SK-N-SH (cell line): ENCODE measurements around the gene BARHL2. TPM values are rescaled to one million over a fixed set of nuclear protein-coding genes. Genes with fewer than 3 reads are reported as not detected.

Source experiments
- CTCF ChIA-PET: fragments of 300-600, 350-600 bp; formaldehyde crosslinking; extraction: SDS; loops from one replicate; lab custom pipeline; 2021; lab: Yijun Ruan, JAX
- POLR2A ChIA-PET: fragments of 350-600 bp; sonication (Branson Sonifier 250); formaldehyde crosslinking; extraction: SDS; loops from one replicate; lab custom pipeline; 2020; ENCODE audit warnings: antibody characterized with exemption, inconsistent platforms; lab: Yijun Ruan, JAX
- DNase-seq: peaks from one replicate; pipeline ENCODE4 v3.0.0; 2012
- H2AFZ ChIP-seq: fragments of 200-600 bp; sonication (generic); 2 replicates; pipeline ENCODE4 v1.8.1; 2016; ENCODE audit warnings: antibody characterized with exemption, mild to moderate bottlenecking, low read depth
- H3F3A ChIP-seq: fragments of 200-600 bp; sonication (generic); replicated peaks from 2 replicates; pipeline ENCODE3; 2016; ENCODE audit warnings: antibody characterized with exemption, mild to moderate bottlenecking; ENCODE audit not compliant: insufficient read depth
- H3K27ac ChIP-seq, 2 experiments: fragments of 200-500 bp in 1 of 2; fragments of 200-600 bp in 1 of 2; sonication (Bioruptor generic) in 1 of 2; sonication (generic), shearing (Covaris generic) in 1 of 2; 2 replicates each; pipeline versions ENCODE4 v1.5.1 to v1.6.1; 2014 to 2016; ENCODE audit warnings: low read depth in 2 of 2, inconsistent platforms in 1 of 2, low read length in 1 of 2, mild to moderate bottlenecking in 1 of 2, mixed read lengths in 1 of 2
- H3K27me3 ChIP-seq: fragments of 200-600 bp; sonication (generic), shearing (Covaris generic); 2 replicates; pipeline ENCODE4 v1.6.1; 2016; ENCODE audit warnings: mixed run types; ENCODE audit not compliant: insufficient read depth
- H3K36me3 ChIP-seq, 2 experiments: fragments of 200-500 bp in 1 of 2; fragments of 200-600 bp in 1 of 2; sonication (Bioruptor generic) in 1 of 2; sonication (generic) in 1 of 2; replicated peaks in 1 of 2; 2 replicates each; pipeline versions ENCODE3 to v1.5.1; 2014 to 2016; ENCODE audit warnings: low read length in 1 of 2, mild to moderate bottlenecking in 1 of 2; ENCODE audit not compliant: insufficient read depth in 2 of 2, control insufficient read depth in 1 of 2
- H3K4me1 ChIP-seq, 2 experiments: fragments of 200-500 bp in 1 of 2; fragments of 200-600 bp in 1 of 2; sonication (Bioruptor generic) in 1 of 2; sonication (generic), shearing (Covaris generic) in 1 of 2; 2 replicates each; pipeline versions ENCODE4 v1.5.1 to v1.6.1; 2014 to 2016; ENCODE audit warnings: low read depth in 1 of 2, low read length in 1 of 2, mixed run types in 1 of 2; ENCODE audit not compliant: insufficient read depth in 2 of 2, control insufficient read depth in 1 of 2
- H3K4me2 ChIP-seq: fragments of 200-600 bp; sonication (generic), shearing (Covaris generic); 2 replicates; pipeline ENCODE4 v1.6.1; 2017; ENCODE audit warnings: mixed run types
- H3K4me3 ChIP-seq, 2 experiments: fragments of 200-500 bp in 1 of 2; fragments of 200-600 bp in 1 of 2; sonication (Bioruptor generic) in 1 of 2; sonication (generic), shearing (Covaris generic) in 1 of 2; 2 replicates each; pipeline versions ENCODE4 v1.5.1 to v1.8.1; 2014 to 2016; ENCODE audit warnings: low read depth in 2 of 2, inconsistent platforms in 1 of 2, low read length in 1 of 2, mild to moderate bottlenecking in 1 of 2, mixed read lengths in 1 of 2, moderate library complexity in 1 of 2
- H3K79me2 ChIP-seq: fragments of 200-600 bp; sonication (generic); 2 replicates; pipeline ENCODE4 v1.8.1; 2017; ENCODE audit warnings: mild to moderate bottlenecking; ENCODE audit not compliant: insufficient read depth
- H3K9ac ChIP-seq: fragments of 200-600 bp; sonication (generic); 2 replicates; pipeline ENCODE4 v1.6.1; 2017; ENCODE audit warnings: mixed run types
- H3K9me2 ChIP-seq: fragments of 200-600 bp; sonication (generic); 2 replicates; pipeline ENCODE4 v1.6.1; 2017; ENCODE audit warnings: mixed run types
- H3K9me3 ChIP-seq: fragments of 200-600 bp; sonication (generic); 2 replicates; pipeline ENCODE4 v1.6.1; 2017; ENCODE audit warnings: mixed run types, mild to moderate bottlenecking, moderate library complexity
- H4K20me1 ChIP-seq: fragments of 200-600 bp; sonication (generic); 2 replicates; pipeline ENCODE4 v1.6.1; 2017; ENCODE audit warnings: mild to moderate bottlenecking, mixed run types; ENCODE audit not compliant: insufficient read depth
- CHD2 ChIP-seq: fragments of 150-350 bp; IDR thresholded peaks from 2 replicates; pipeline ENCODE4 v1.6.1; 2018; ENCODE audit warnings: low read length; ENCODE audit not compliant: partially characterized antibody
- ELF1 ChIP-seq: IDR thresholded peaks from 2 replicates; pipeline ENCODE4 v1.4.0; 2012
- EP300 ChIP-seq, 2 experiments: IDR thresholded peaks; 2 replicates each; pipeline versions ENCODE4 v1.4.0 to v1.6.1; 2012; ENCODE audit warnings: borderline replicate concordance in 1 of 2, low read depth in 1 of 2, low read length in 1 of 2
- FOXJ3 ChIP-seq: sonication (generic); formaldehyde crosslinking; IDR thresholded peaks from 2 replicates; pipeline ENCODE4 v1.5.1; 2020; ENCODE audit warnings: mild to moderate bottlenecking, missing genetic modification reagents
- FOXM1 ChIP-seq: IDR thresholded peaks from 2 replicates; pipeline ENCODE4 v1.4.0; 2012; ENCODE audit warnings: low read depth, mild to moderate bottlenecking
- GABPA ChIP-seq: IDR thresholded peaks from 2 replicates; pipeline ENCODE4 v1.4.0; 2012; ENCODE audit warnings: low read depth, mild to moderate bottlenecking
- GATA2 ChIP-seq: sonication (generic); formaldehyde crosslinking; IDR thresholded peaks from 2 replicates; pipeline ENCODE4 v1.5.0; 2020; ENCODE audit warnings: mild to moderate bottlenecking, missing genetic modification reagents
- MXI1 ChIP-seq: IDR thresholded peaks from 2 replicates; pipeline ENCODE4 v1.6.1; 2012; ENCODE audit warnings: mild to moderate bottlenecking, low read depth, low read length, improper control_type of control experiment
- NRF1 ChIP-seq: IDR thresholded peaks from 2 replicates; pipeline ENCODE4 v1.6.1; 2012; ENCODE audit warnings: low read depth, mild to moderate bottlenecking, low read length
- RAD21 ChIP-seq: IDR thresholded peaks from 2 replicates; pipeline ENCODE4 v1.6.1; 2012; ENCODE audit warnings: mild to moderate bottlenecking, low read length
- RCOR1 ChIP-seq: fragments of 150-350 bp; IDR thresholded peaks from 2 replicates; pipeline ENCODE4 v1.6.1; 2017; ENCODE audit warnings: antibody characterized with exemption, low read length
- RFX5 ChIP-seq: IDR thresholded peaks from 2 replicates; pipeline ENCODE4 v1.6.1; 2012; ENCODE audit warnings: mild to moderate bottlenecking, improper control_type of control experiment, low read length
- SIN3A ChIP-seq: IDR thresholded peaks from 2 replicates; pipeline ENCODE4 v1.6.1; 2012; ENCODE audit warnings: low read depth, mild to moderate bottlenecking, low read length, moderate library complexity, borderline replicate concordance
- SMC3 ChIP-seq: IDR thresholded peaks from 2 replicates; pipeline ENCODE4 v1.6.1; 2012; ENCODE audit warnings: low read depth, low read length, improper control_type of control experiment
- TAF1 ChIP-seq: IDR thresholded peaks from 2 replicates; pipeline ENCODE4 v1.6.1; 2012; ENCODE audit warnings: low read depth, mild to moderate bottlenecking, low read length, moderate library complexity, borderline replicate concordance
- TCF12 ChIP-seq: IDR thresholded peaks from 2 replicates; pipeline ENCODE4 v1.4.0; 2012
- WGBS: methylation state at CpG from one replicate; pipeline ENCODE4 v1.1.6; 2017; ENCODE audit warnings: low lambda C conversion rate; 5-methylcytosine and 5-hydroxymethylcytosine counted together
- polyA plus RNA-seq, 3 experiments: library from polyadenylated mRNA; depleted of rRNA; stranded (reverse); fragments of >200 nt; gene quantifications; 2 replicates each; pipeline ENCODE4 v1.2.3, GENCODE V29; 2012
- TF ChIP-seq, protein P1 (sequence below): IDR thresholded peaks from 2 replicates; pipeline ENCODE4 v1.4.0; 2012; ENCODE audit warnings: low read depth
- TF ChIP-seq, protein P2 (sequence below): fragments of 150-350 bp; IDR thresholded peaks from 2 replicates; pipeline ENCODE4 v1.6.1; 2017; ENCODE audit warnings: antibody characterized with exemption, low read length, low read depth, borderline replicate concordance
- TF ChIP-seq, protein P3 (sequence below): IDR thresholded peaks from 2 replicates; pipeline ENCODE4 v1.4.0; 2012; ENCODE audit warnings: low read depth, borderline replicate concordance
- TF ChIP-seq, protein P4 (sequence below): IDR thresholded peaks from 2 replicates; pipeline ENCODE4; 2012
- TF ChIP-seq, protein P5 (sequence below): IDR thresholded peaks from 2 replicates; pipeline ENCODE4 v1.4.0; 2012; ENCODE audit warnings: low read depth, borderline replicate concordance

Gene BARHL2
- polyA plus RNA-seq, 1 of the 3 experiments (the other 2 are of a cell fraction) = not detected

DNA sequence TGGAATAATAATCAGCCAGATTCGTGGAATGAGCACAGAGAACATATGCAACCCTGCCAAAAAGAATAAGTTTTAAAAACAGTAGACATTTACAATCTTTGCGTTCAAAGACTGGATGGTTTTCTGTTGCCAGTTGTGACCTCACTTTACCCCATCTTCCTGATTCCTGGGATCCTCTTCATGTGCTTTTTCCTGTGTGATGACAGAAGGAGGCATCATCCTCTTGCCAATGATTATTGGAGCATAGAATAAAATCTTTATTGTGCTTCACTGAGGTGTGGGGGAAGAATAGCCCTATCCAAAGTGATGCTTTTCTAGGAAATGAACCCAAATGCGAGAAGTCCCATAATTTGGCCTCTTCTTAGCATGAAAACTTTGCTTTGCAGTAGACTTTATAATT is 15.0 kb upstream of the BARHL2 start (continued):
- no peak for TF ChIP-seq TCF12
- TF ChIP-seq SMC3 = no peak
- TF ChIP-seq RCOR1 = no peak
- no peak for TF ChIP-seq GATA2 (CRISPR knock-in tag)
- TF ChIP-seq, protein P1, sequence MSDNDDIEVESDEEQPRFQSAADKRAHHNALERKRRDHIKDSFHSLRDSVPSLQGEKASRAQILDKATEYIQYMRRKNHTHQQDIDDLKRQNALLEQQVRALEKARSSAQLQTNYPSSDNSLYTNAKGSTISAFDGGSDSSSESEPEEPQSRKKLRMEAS = no peak
- TF ChIP-seq ELF1 = no peak
- TF ChIP-seq, protein P2, sequence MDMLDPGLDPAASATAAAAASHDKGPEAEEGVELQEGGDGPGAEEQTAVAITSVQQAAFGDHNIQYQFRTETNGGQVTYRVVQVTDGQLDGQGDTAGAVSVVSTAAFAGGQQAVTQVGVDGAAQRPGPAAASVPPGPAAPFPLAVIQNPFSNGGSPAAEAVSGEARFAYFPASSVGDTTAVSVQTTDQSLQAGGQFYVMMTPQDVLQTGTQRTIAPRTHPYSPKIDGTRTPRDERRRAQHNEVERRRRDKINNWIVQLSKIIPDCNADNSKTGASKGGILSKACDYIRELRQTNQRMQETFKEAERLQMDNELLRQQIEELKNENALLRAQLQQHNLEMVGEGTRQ = no peak
- no peak for TF ChIP-seq TAF1
- TF ChIP-seq, protein P3, sequence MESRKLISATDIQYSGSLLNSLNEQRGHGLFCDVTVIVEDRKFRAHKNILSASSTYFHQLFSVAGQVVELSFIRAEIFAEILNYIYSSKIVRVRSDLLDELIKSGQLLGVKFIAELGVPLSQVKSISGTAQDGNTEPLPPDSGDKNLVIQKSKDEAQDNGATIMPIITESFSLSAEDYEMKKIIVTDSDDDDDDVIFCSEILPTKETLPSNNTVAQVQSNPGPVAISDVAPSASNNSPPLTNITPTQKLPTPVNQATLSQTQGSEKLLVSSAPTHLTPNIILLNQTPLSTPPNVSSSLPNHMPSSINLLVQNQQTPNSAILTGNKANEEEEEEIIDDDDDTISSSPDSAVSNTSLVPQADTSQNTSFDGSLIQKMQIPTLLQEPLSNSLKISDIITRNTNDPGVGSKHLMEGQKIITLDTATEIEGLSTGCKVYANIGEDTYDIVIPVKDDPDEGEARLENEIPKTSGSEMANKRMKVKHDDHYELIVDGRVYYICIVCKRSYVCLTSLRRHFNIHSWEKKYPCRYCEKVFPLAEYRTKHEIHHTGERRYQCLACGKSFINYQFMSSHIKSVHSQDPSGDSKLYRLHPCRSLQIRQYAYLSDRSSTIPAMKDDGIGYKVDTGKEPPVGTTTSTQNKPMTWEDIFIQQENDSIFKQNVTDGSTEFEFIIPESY = no peak
- TF ChIP-seq SIN3A = no peak
- TF ChIP-seq RAD21 = no peak

DNA sequence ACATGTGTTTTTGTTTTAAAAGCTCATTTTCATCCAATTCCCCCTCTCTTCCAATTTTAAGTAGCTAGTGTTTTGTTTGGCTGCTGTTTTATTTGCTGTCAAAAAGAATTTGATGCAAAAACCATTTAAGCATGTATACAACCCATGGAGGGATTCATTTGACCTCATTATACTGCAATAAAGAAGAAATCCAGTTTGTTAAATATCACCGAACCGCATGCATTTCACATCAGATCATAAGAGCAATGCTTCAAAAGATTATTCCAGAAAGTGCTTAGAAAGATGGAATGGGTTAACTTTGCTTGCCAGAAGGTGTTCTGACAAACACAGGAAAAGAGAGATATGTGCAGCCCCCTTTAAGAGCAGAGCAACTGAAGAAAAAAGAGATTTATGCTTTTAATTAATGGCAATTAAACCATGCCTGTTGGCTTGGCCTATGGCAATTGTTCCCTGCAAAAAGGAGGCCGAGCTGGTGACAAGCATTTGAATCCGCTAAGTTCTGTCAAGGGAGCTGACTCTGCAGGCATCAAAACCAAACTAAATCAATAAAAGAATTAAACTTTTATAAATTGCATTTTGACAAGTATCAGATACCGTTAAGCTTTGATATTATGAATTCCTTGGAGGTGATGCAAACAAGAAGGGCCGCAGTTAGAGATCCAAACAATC is 14.4 kb upstream of the BARHL2 start:
- no peaks in the 10 kb centered on the region for H4K20me1 ChIP-seq
- H3K9me3 ChIP-seq = no peaks in the 10 kb centered on the region
- H3K27me3 ChIP-seq = peaks cover 73% of the 10 kb centered on the region
- no peak overlapping the region for H3K9ac ChIP-seq
- peaks cover 0 to 3% of the 10 kb centered on the region in 2 experiments; a peak in 1 of 4 replicates for H3K4me1 ChIP-seq
- no peak overlapping the region for H3K4me2 ChIP-seq
- ChIA-PET POLR2A (no interaction called here), CTCF (interaction anchor here (4.3 to 5.1 kb wide), 2 partner anchors 11 to 233 kb away, joined by 15 to 51 read pairs; no protein-coding TSS in a partner anchor)
- H2AFZ ChIP-seq = no peak overlapping the region
- no peak for DNase-seq
- H3K79me2 ChIP-seq = no peaks in the 10 kb centered on the region
- WGBS = 27% methylated on average over 6 of the region's 6 CpGs
- TF ChIP-seq GABPA = no peak
- no peak for TF ChIP-seq MXI1
- TF ChIP-seq ELF1 = no peak
- no peak for TF ChIP-seq CHD2
- TF ChIP-seq RFX5 = no peak
- no peak for TF ChIP-seq SMC3
- TF ChIP-seq FOXM1 = no peak
- TF ChIP-seq NRF1 = no peak
- no peak for TF ChIP-seq FOXJ3 (CRISPR knock-in tag)
- TF ChIP-seq, protein P4, sequence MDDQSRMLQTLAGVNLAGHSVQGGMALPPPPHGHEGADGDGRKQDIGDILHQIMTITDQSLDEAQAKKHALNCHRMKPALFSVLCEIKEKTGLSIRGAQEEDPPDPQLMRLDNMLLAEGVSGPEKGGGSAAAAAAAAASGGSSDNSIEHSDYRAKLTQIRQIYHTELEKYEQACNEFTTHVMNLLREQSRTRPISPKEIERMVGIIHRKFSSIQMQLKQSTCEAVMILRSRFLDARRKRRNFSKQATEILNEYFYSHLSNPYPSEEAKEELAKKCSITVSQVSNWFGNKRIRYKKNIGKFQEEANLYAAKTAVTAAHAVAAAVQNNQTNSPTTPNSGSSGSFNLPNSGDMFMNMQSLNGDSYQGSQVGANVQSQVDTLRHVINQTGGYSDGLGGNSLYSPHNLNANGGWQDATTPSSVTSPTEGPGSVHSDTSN = no peak
- TF ChIP-seq, protein P2 = no peak
- no peak for TF ChIP-seq EP300 (IDR thresholded peaks at IDR 0.05; ENCODE audit: borderline replicate concordance in 1 of 2, low read depth in 1 of 2, low read length in 1 of 2)
- TF ChIP-seq, protein P5, sequence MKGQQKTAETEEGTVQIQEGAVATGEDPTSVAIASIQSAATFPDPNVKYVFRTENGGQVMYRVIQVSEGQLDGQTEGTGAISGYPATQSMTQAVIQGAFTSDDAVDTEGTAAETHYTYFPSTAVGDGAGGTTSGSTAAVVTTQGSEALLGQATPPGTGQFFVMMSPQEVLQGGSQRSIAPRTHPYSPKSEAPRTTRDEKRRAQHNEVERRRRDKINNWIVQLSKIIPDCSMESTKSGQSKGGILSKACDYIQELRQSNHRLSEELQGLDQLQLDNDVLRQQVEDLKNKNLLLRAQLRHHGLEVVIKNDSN = no peak
- TF ChIP-seq, all 33 proteins: peak for 0
- no peak overlapping the region for H3K4me3 ChIP-seq
- H3K27ac ChIP-seq = no peak overlapping the region
- H3K36me3 ChIP-seq = no peaks in the 10 kb centered on the region
- no peaks in the 10 kb centered on the region for H3K9me2 ChIP-seq
- peaks cover 7% of the 10 kb centered on the region for H3F3A ChIP-seq
